Measurements from ENCODE around the gene SLC23A3. TPM values are rescaled to one million over a fixed set of nuclear protein-coding genes. Genes with fewer than 3 reads are reported as not detected.

Gene SLC23A3
- polyA plus RNA-seq, 3 donors, result 1.1 TPM; not detected in 2

DNA sequence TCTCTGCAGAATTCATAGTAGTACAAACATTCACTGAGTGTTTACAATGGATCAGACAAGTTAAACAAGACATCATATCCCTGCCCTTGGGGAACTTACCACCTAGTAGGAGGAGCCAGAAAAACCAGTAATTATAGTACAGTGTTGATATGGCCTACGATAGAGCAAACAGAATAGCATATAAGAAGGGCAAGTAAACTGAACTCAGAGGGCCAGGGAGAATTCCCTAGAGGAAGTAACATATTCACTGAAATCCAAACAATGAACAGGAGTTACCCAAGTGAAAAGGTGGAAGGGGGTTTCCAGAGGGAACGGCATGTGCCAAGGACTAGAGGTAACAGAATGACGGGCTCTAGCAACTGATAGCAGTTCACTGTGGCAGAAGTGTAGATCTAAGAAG, 43.3 kb downstream of the SLC23A3 start:
- Histone ChIP-seq H3K4me1 (ENCODE audit: control insufficient read depth in 1 of 2, insufficient read depth in 2 of 2, low read length in 2 of 2) (no peaks in the 10 kb centered on the region), H3K4me3 (replicated peaks in 1 of 3; ENCODE audit: low read depth in 2 of 3, low read length in 3 of 3) (no peak overlapping the region), H3K79me2 (ENCODE audit: insufficient read depth, low read length) (no peaks in the 10 kb centered on the region), H3K27me3 (ENCODE audit: control insufficient read depth in 2 of 2, insufficient read depth in 2 of 2, low read length in 2 of 2) (no peaks in the 10 kb centered on the region), H3K4me2 (replicated peaks; ENCODE audit: extremely low read depth, low read length, poor library complexity, severe bottlenecking) (no peak overlapping the region), H3K9me3 (replicated peaks in 1 of 2; ENCODE audit: control insufficient read depth in 1 of 2, insufficient read depth in 1 of 2, low read length in 2 of 2) (no peaks in the 10 kb centered on the region), H4K20me1 (ENCODE audit: insufficient read depth, low read length) (peaks cover 38% of the 10 kb centered on the region), H3K36me3 (replicated peaks in 1 of 2; ENCODE audit: control insufficient read depth in 1 of 2, insufficient read depth in 2 of 2, low read length in 2 of 2) (no peaks in the 10 kb centered on the region), H2AFZ (ENCODE audit: insufficient read depth, low read depth, low read length, poor library complexity, severe bottlenecking) (no peak overlapping the region), H3K27ac (ENCODE audit: low read depth in 1 of 2, low read length in 2 of 2) (no peak overlapping the region), H3K9ac (ENCODE audit: insufficient read depth, low read length, poor library complexity, severe bottlenecking) (no peak overlapping the region)
- H3K4me3 Mint-ChIP-seq, result no peak overlapping the region
- peaks cover 9% of the 10 kb centered on the region for H3K4me1 Mint-ChIP-seq
- no peak for DNase-seq
- peak overlapping the region in 1 of 7 donors; percentile 5 for H3K27ac Mint-ChIP-seq
- peaks cover 0 to 2% (median 0%) of the 10 kb centered on the region in 7 donors for H3K9me3 Mint-ChIP-seq
- H3K27me3 Mint-ChIP-seq (ENCODE audit: low read depth in 3 of 3), result peaks cover 0 to 2% (median 1%) of the 10 kb centered on the region in 3 donors
- H3K36me3 Mint-ChIP-seq, result peaks cover 15 to 26% of the 10 kb centered on the region in 2 donors
- 96% methylated on average over 2 of the region's 3 CpGs for WGBS (ENCODE audit: insufficient coverage)
- TF ChIP-seq, protein P1, sequence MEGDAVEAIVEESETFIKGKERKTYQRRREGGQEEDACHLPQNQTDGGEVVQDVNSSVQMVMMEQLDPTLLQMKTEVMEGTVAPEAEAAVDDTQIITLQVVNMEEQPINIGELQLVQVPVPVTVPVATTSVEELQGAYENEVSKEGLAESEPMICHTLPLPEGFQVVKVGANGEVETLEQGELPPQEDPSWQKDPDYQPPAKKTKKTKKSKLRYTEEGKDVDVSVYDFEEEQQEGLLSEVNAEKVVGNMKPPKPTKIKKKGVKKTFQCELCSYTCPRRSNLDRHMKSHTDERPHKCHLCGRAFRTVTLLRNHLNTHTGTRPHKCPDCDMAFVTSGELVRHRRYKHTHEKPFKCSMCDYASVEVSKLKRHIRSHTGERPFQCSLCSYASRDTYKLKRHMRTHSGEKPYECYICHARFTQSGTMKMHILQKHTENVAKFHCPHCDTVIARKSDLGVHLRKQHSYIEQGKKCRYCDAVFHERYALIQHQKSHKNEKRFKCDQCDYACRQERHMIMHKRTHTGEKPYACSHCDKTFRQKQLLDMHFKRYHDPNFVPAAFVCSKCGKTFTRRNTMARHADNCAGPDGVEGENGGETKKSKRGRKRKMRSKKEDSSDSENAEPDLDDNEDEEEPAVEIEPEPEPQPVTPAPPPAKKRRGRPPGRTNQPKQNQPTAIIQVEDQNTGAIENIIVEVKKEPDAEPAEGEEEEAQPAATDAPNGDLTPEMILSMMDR (IDR thresholded peaks at IDR 0.05), result no peak
- intact Hi-C loops (cut with micrococcal nuclease), result no loop called here

DNA sequence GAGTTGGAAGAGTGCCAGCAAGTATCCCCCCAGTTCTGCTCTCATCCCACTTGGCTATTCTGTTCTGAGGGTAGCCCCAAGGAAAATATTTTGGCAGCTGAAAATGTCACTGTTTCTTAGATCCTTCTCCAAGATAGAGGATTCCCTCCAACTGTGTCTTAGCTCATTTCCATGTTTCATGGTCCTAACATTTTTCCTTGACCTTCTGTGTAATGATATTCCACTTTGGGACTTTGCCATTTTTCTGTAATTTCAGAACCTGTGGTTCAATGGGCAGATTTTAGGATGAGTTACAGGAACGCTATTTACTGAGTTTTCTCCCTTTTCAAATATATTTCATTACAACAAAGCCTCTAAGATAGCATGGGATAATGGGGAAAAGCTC, 44.0 kb downstream of the SLC23A3 start:
- peaks cover 9% of the 10 kb centered on the region for H3K4me1 Mint-ChIP-seq
- peaks cover 19 to 29% of the 10 kb centered on the region in 2 donors for H3K36me3 Mint-ChIP-seq
- TF ChIP-seq, protein P1 (IDR thresholded peaks at IDR 0.05), result no peak
- H3K9ac ChIP-seq (ENCODE audit: insufficient read depth, low read length, poor library complexity, severe bottlenecking), result no peak overlapping the region
- H3K36me3 ChIP-seq (replicated peaks in 1 of 2; ENCODE audit: control insufficient read depth in 1 of 2, insufficient read depth in 2 of 2, low read length in 2 of 2), result no peaks in the 10 kb centered on the region
- WGBS (ENCODE audit: insufficient coverage), result no CpG with 5 or more reads among the region's 1 CpG
- peaks cover 38% of the 10 kb centered on the region for H4K20me1 ChIP-seq (ENCODE audit: insufficient read depth, low read length)
- H3K9me3 Mint-ChIP-seq, result peaks cover 0 to 2% (median 0%) of the 10 kb centered on the region in 7 donors
- H3K27ac Mint-ChIP-seq, result no peak overlapping the region
- H3K4me1 ChIP-seq (ENCODE audit: control insufficient read depth in 1 of 2, insufficient read depth in 2 of 2, low read length in 2 of 2), result no peaks in the 10 kb centered on the region
- intact Hi-C loops (cut with micrococcal nuclease), result no loop called here
- no peak overlapping the region for H3K4me2 ChIP-seq (replicated peaks; ENCODE audit: extremely low read depth, low read length, poor library complexity, severe bottlenecking)
- no peak overlapping the region for H3K4me3 ChIP-seq (replicated peaks in 1 of 3; ENCODE audit: low read depth in 2 of 3, low read length in 3 of 3)
- no peaks in the 10 kb centered on the region for H3K27me3 ChIP-seq (ENCODE audit: control insufficient read depth in 2 of 2, insufficient read depth in 2 of 2, low read length in 2 of 2)
- H3K27me3 Mint-ChIP-seq (ENCODE audit: low read depth in 3 of 3), result peaks cover 0 to 2% (median 1%) of the 10 kb centered on the region in 3 donors
- no peak overlapping the region for H3K27ac ChIP-seq (ENCODE audit: low read depth in 1 of 2, low read length in 2 of 2)
- H2AFZ ChIP-seq (ENCODE audit: insufficient read depth, low read depth, low read length, poor library complexity, severe bottlenecking), result no peak overlapping the region
- no peaks in the 10 kb centered on the region for H3K79me2 ChIP-seq (ENCODE audit: insufficient read depth, low read length)
- H3K9me3 ChIP-seq (replicated peaks in 1 of 2; ENCODE audit: control insufficient read depth in 1 of 2, insufficient read depth in 1 of 2, low read length in 2 of 2), result no peaks in the 10 kb centered on the region
- DNase-seq, result no peak
- no peak overlapping the region for H3K4me3 Mint-ChIP-seq
